Measurements from ENCODE around the gene MAU2.

DNA sequence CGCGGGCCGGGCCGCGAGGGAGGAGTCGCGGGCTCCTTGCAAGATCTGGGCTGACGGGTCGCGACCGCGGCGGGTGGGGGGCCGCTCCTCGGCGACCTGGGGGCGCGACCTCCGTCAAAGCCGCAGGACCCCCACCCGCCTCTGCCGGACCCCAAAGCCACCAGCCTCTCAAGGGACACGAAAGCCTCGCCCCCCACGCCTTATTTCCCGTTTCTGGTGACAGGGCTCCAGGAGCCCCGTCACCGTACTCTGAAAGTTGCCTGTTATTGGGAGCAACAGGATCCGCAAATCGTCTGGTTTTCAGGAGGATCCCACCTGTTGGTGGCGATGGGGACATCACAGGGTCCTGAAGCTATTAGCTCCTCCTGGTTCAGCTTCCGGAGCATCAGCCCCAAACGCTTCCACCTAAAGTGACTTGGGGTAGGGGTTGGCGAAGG, 530 bp downstream of the MAU2 start:
- TF ChIP-seq, protein P1, sequence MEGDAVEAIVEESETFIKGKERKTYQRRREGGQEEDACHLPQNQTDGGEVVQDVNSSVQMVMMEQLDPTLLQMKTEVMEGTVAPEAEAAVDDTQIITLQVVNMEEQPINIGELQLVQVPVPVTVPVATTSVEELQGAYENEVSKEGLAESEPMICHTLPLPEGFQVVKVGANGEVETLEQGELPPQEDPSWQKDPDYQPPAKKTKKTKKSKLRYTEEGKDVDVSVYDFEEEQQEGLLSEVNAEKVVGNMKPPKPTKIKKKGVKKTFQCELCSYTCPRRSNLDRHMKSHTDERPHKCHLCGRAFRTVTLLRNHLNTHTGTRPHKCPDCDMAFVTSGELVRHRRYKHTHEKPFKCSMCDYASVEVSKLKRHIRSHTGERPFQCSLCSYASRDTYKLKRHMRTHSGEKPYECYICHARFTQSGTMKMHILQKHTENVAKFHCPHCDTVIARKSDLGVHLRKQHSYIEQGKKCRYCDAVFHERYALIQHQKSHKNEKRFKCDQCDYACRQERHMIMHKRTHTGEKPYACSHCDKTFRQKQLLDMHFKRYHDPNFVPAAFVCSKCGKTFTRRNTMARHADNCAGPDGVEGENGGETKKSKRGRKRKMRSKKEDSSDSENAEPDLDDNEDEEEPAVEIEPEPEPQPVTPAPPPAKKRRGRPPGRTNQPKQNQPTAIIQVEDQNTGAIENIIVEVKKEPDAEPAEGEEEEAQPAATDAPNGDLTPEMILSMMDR (conservative IDR thresholded peaks at IDR 0.05; ENCODE audit: low read length), result no peak
- TF ChIP-seq EZH2phosphoT487 (IDR thresholded peaks at IDR 0.05; ENCODE audit: borderline replicate concordance), result no peak

Measured in Loucy (cell line).